HG03135 (cell line): Measurements from ENCODE around the gene CDH4.
"Not testable (repeated sequence)": the region's sequence is repeated elsewhere in the genome, so short reads cannot be mapped to it uniquely, and the experiment has no call there.

Experiments
- ATAC-seq: cut with Tn5 transposase; IDR thresholded peaks from one replicate; pipeline ENCODE4 v1.9.1; 2021; ENCODE audit warnings: mild to moderate bottlenecking, moderate library complexity; ENCODE audit not compliant: unreplicated experiment

The CDH4 gene

GRCh38 chr20:61253264-61253639, 1.2 kb downstream of the CDH4 start:
- no peak for ATAC-seq

DNA sequence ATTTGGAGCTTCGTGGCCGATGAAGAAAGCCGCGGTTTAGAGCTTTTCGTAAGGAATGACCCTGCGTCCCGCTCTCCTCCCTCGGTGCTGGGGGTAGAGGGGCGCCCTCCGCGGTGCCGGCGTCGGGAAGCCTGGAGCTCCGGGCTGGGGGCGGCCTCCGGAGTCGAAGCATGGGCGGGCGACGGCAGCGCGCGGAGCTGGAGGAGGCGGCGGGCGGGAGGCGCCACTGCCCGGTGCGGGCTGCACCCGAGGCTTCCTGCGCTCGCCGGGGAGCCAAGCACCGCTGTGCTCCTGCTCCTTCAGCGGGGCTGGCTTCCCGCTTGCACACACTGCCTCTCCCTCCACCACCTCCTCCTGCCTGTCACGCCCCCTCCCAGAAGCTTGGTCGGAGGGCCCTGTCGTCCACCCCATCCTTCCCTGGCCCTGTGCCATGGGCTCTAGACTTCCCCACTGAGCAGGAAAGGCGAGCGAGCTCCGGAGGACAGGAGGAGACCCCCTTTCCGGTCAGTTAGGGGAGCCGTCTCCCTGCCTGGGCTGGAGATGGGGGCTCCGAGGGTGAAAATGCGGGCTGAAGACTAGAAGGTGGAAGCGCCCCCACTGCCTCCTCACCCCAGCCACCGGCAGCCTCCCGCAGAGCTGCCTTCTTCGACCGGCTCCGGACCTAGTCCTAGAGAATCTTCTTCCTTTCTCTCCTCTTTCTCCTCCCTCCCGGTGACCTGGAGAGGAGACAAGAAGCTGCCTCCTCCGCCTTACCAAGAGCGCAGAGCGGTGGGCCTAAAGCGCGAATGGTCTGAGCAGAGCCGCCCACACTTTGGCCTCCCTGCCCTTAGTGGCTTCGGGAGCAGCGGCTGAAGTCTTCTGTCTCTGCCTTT, 1.8 kb downstream of the CDH4 start:
- ATAC-seq: no peak

GRCh38 chr20:61254881-61255626, 3.0 kb downstream of the CDH4 start:
- ATAC-seq: no peak

- ATAC-seq: no peak
Observed at GRCh38 chr20:61256365-61256764, 4.3 kb downstream of the CDH4 start.

GRCh38 chr20:61256824-61257223, 4.8 kb downstream of the CDH4 start:
- ATAC-seq: no peak

- ATAC-seq: no peak
Observed at GRCh38 chr20:61257611-61258010, 5.5 kb downstream of the CDH4 start.

DNA sequence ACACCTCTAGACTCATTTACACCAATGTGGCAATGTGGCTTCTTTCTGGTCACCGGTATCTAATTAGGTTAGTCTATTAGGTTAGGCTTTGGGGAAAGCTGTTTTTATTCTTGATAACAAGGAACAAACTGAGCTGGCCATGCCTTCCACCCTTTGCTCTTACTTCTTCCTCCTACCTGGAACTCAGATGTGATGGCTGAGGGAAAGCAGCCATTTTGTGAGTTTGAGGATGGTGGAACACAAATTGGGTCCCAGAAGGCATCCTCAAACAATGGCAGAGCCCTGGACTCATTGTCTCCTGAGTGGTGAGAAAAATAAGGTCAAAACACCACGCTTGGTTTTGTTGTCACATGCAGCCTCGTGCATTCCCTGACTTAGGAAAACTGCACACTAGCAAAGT, 7.7 kb downstream of the CDH4 start:
- ATAC-seq: no peak

GRCh38 chr20:61260905-61261304, 8.8 kb downstream of the CDH4 start:
- no peak for ATAC-seq

DNA sequence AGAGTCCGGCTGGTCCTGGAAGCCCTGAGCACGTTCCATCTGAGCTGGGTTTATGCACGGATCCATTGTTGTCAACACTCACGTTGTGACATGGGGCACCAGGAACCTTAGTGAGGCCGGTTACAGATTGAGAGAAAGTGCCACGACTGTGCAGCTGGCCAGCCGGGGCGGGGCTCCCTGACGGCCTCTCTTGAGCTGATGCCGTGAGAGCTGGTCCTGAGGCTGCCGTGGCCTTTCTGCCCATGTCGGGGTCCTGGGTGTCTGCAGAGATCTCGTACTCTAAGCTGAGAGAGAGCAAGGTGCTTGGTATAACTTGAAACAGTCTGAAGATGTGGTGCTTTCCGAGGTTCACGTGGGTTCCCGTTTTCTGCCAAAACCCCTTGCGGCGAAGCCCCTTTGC, 10.0 kb downstream of the CDH4 start:
- ATAC-seq: no peak

DNA sequence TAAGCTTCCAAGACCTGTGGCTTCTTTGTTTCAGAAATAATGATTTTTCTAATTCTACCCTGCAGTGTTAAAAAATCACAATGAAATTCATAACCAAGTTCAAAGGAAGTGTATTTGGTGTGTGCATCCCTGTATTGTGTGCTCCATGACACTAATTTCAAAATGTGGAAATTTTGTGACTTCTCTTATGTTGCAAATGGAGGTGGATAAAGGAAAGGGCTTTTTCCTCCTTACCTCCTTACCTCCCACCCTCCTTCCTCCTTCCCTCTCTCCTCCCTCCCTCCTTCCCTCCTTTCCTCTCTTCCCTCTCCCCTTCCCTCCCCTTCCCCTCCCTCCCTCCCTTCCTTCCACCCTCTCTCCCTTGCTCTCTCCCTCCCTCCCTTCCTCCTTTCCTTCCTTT, 10.5 kb downstream of the CDH4 start:
- ATAC-seq: no peak

DNA sequence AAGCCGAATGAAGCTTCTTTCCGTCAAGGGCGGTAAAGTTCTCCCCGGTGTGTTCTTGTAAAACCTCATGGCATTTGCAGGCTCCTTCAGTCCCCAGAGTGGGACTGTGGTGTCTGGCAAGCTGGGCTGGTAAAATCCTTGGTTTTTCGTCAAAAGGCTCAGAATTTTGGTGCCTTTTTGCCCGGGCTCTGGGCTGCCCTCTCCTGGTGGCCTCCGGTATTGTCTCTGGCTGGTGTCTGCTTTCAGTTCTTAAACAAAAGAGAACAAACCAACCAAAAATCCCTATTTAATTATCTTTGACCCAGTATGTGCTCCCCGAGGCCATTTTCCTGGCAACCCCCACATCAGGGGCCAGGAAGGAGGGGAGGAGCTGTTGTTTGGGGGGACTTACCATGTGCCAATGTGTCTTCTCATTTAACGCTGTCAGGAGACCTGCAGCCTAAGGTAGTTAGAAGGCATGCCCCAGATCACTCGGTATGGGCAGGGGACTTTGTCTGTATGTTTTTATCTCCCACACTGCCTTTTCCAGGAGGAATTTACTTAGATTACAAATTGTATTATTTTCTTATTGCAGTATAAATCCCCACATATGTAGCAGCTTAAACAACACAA, 11.1 kb downstream of the CDH4 start:
- no peak for ATAC-seq

DNA sequence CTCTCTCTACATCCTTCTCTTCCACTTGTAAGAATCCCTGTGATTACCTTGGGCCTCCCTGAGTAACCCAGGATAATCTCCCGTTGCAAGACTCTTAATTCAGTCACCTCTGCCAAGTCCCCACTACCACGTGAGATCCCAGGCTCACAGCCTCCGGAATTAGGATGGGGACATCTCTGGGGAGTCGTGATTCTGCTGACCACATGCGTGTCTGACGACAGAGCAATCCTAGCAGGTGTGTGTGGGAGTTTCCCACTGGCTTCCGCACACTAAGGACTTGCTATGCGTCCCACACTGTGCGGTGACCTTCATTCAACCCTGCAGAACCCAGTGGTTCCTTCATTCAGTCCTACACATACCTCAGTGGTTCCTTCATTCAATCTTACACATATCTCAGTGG, 11.9 kb downstream of the CDH4 start:
- no peak for ATAC-seq

- no peak for ATAC-seq
Observed at GRCh38 chr20:61267241-61267640, 15.2 kb downstream of the CDH4 start.

DNA sequence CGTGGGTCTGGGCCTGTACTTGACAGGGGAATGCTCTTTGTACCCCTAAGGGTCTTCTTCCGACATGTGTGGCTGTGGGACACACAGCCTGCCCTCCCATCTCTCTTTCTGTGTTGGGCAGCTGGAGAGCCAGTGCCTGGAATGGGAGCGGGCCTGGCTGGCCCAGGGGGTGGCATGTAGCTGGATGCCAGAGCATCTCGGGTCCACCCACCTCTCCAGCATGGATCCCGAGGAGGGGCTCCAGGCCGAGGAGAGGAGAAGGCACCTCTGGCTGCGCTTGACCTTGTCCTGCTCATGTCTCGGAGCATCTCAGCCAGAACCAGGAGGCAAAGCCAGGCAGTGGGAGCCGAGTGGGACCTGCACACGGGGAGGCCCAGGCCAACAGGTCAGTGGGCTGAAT, 16.0 kb downstream of the CDH4 start:
- no peak for ATAC-seq

GRCh38 chr20:61271312-61272231, 19.5 kb downstream of the CDH4 start:
- ATAC-seq: no peak

- ATAC-seq: not testable (repeated sequence)
Observed at GRCh38 chr20:61273024-61273423, 21.0 kb downstream of the CDH4 start.

DNA sequence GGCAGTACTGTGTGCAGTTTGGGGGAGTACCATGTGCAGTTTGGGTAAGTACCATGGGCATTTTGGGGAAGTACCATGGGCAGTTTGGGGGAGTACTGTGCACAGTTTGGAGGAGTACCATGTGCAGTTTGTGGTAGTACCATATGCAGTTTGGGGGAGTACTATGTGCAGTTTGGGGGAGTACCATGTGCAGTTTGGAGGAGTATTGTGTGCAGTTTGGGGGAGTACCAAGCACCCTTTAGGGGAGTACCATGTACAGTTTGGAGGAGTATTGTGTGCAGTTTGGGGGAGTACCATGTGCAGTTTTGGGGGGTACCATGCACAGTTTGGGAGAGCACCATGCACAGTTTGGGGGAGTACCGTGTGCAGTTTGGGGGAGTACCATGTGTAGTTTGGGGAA, 21.6 kb downstream of the CDH4 start:
- not testable (repeated sequence) for ATAC-seq

- no peak for ATAC-seq
Observed at GRCh38 chr20:61274326-61274725, 22.3 kb downstream of the CDH4 start.

DNA sequence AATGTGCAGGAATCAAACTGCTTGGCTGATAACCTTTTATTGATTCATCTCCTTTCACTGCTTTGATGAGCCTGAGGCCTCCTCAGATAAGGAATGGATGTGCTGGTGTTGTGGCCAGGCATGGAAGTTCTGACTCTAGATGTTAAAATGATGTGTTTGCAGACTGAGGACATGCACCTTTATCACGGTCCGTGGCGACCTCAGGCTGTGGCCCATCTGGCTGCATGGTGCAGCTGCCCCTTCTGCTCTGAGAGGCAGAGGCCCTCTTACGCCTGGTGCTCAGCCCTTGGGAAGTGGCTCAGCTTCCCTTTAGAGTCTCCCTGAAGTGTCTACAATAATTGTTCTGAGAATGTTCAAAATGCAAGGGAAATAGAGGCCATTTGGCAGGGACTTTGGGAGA, 26.2 kb downstream of the CDH4 start:
- ATAC-seq: no peak

DNA sequence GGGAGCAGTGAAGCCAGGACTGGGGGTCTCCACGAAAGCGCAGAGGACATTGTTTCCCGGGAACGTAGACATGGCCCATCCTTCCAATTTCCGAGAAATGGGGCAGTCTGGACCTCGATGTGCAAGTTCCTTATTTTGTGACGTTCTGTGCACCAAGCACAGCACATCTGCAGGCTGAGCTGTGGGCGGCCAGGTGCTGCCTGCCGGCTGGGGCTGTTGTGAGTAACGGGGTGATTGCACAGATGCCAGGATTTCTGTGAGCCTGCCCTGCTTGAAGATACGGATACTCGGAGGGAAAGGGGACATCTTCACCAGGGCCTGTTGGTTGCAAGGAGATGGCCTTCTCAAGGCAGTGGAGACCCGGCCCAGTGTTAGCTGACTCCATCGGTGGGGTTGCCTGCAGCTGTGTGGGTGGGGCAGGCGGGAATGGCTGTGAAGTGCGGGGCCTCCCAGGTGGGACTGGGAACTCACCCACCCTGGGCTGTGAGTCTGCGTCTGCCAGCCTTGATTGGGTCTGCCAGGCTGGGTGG, 27.6 kb downstream of the CDH4 start:
- ATAC-seq: no peak
